Inflammatory macrophage treated with lipopolysaccharide for 1 hour (primary cell): ENCODE results near the gene CCDC13.

Experiments used
- DNase-seq, 2 donors: peaks; one replicate each; pipeline ENCODE4 v3.0.0-alpha.2; 2020 to 2022

CCDC13 gene

DNA sequence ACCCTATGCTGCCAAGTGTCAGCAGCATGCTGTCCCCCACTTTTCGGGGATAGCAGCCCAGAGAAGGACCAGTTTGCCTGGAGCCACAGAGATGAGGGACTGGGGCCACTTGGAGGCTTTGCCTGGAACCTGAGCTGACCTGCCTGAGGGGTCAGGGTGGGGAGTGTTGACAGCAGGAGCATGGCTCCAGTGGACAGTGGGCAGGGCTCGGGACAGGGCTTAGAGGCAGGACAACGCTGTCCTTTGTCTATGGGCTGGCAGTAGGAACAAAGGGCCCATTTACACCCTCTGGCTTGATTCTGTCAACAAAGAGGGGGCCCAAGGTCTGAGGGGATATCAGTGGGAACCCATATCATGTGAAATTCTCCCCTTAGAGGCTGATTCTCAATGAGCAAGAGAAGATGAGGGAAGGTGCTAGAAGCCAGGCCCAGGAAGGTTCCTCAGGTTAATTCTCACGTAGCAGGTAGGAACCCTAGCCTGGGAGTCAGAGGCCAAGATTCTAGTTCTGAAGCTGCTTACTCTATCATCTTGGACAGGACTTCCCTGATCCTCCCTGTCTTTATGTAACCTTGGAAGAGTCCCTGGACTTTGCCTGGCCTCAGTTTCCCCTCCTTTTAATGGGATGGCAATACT lies 40.7 kb downstream of the CCDC13 start:
- no peak for DNase-seq

DNA sequence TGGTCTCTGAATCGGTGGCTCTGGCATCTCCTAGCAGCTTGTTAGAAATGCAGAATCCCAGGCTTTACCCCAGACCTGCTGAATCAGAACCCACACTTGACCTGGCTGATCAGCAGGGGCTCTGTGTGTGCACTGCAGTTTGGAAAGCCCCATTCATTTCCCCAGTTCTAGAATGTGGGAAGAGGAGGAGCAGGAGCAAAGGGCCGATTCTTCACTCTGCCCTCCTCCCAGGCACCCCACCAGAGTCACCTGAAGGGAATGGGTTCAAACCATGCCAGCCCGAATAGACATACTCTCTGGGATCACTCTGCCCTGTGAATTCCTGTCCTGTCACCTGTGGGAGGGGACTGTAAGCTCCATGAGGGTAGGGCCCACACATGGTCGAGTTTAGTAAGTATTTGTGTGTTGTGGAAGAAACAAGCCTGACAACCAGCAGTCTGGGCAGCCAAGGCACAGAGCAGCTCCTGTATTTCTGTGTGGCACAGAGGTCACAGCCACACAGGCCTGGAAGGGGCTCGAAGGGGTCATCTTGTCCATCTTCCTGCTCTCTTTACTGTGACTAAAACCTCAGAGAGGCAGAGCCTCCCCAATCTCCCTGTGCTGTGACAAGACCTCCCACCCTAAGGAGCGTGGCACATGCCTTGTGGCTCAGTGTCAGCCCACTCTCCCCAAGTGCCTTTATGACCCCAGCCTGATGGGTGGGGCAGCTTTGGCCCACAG lies 41.4 kb downstream of the CCDC13 start:
- DNase-seq: peak in 1 of 2 donors; percentile 40

DNA sequence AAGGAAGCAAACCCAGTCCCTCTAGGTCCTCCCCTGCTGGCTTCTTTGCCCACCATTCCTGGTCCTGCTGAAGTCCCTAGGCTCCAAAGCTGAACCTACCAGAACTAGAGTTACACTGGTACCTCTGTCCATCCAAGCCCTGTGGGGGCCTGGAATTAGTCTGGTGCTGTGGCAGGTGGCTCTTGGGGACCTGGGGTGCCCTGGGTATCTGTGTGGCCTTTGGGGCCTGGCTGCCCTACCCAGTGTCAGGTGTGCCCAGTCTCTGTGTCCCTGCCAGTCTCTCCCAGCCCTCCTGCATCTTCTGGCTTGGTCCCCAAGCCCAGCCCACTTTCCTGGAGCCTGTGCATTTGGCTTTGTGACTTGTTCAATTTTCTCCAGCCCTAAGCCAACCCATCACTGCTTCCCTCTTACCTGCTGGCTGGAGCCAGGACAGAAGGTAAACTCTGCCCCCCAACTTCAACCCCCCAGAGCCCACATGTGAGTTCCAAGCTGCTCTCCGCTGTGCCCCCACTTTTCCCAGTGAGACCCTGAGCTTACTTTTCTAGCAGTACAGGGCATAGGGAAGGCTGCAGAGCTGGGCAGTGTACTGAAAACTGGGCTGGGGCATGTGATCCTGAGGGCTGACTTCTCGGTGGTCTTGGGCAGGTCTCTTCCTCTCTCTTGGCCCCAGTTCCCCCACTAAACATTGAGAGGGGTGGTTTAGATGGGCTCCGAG lies 42.2 kb downstream of the CCDC13 start:
- DNase-seq: no peak

DNA sequence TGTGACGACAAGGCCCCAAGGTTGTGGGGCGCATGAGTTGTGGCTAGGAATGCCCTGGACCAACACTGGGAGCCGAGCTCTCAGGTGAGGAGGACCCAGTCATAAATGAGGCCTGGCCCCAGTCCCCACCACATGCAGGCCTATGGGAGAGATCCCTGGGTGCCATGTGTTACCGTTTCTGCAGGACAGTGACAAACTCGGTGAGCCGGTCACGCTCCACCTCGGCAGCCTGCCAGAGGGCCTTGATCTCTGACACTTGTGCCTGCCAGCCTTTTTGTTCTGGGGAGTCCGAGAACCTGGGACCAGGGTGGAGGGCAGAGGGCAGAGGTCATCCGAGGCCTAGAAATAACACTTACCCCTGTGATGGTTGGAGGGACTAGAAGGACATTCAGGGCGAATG lies 42.8 kb downstream of the CCDC13 start:
- DNase-seq: no peak

DNA sequence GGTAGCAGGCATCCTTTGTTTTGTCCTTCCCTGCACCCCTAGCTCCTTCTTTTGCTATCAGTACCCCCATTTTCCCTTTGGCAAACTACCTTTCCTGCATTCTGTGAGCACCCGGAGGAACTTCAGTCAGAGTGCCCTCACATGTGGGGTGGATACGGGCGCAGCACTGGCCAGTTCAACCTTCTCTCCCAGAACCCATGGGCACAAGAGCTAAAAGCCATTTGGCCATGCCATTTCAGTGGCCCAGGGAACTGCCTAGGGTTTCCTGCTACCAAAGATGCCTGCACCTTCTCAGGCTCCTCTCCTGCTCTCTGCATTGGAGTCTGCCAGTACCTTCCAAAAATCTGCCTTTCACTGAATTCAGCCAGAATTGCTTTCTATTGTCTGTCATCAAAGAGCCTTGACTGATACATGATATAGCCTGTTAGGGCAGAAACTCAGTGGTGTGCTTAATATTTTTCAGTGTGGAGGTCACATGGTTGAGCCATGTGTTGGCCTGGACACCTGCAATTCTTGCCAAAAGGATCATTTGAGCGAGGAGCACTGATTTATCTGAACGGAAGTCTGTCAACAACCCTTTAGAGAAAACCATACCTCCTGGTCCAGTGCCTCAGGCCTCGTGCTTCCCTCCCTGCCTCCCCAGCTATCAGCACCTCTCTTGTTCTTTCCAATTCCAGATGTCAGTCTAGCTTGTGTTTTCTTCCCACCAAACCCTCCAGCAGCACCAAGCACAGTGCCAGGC lies 43.5 kb downstream of the CCDC13 start:
- DNase-seq: no peak

- no peak for DNase-seq
These were observed 44.2 kb downstream of the CCDC13 start for GRCh38 chr3:42728668-42729364.

- no peak for DNase-seq
These were observed 45.0 kb downstream of the CCDC13 start for GRCh38 chr3:42728056-42728455.

DNA sequence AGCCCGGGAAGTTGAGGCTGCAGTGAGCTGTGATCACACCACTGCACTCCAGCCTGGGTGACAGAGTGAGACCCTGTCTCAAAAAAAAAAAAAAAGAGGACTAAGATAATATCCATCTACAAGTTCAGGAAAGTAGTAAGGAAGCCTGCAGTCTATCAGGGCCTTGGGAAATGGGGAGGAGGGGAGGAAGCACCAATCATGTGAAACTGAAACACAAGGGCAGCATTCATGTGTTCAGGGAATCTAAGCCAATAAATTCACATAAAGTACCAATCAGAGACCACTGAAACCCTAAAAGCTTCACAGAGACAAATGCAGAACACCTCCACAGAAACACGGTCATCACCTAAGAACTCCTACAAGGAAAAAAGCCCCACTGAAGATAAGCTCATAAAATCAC lies 47.6 kb downstream of the CCDC13 start:
- no peak for DNase-seq

- DNase-seq: peak; percentile 19 to 88
These were observed 49.8 kb downstream of the CCDC13 start for GRCh38 chr3:42723219-42723618.
